ENCODE data around the gene PSMB11.

Gene PSMB11

DNA sequence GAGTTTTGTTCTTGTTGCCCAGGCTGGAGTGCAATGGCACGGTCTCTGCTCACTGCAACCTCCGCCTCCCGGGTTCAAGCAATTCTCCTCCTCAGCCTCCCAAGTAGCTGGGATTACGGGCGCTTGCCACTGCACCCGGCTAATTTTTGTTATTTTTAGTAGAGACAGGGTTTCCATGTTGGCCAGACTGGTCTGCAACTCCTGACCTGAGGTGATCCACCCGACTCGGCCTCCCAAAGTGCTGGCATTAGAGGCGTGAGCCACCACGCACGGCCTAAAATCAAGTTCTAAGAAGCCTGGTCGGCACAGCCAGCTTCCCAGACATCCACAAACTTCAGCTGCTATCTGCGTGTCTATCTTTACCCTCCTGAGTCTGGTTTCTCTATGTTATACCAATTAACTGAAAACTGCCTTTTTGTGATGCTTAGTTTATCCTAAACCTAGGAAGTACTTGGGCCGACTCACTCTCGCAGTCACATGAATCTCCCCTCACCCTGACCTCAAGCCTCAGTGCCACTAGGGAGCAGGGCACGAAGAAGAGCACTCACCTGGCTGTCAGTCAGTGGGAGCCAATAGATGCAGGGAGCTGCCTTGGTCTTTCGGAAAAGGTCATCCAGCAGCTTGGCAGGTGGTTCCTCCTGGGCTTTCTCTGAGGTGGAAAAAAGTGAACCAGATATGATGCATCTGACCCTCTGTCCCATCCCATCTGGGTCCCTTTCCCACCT, 18.7 kb downstream of the PSMB11 start:
- DNase-seq = no peak

DNA sequence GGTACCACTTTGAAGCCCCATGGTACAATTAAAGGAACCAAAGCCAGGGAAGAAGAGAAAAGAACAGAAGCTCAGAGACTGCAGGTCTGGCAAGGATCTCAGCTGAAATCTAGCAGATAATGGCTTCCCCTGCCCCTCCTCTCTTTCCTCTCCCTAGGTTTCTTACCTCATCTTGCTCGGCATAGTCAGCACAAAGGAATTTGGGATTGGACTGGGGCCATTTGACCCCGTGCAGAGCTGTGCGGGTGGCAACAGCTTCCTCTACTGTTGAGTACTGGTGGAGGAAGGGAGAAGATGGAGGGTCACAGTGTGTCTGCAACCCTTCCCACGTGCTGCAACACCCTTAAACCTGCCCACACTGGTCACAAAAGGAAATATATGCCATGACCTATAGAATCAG, 20.0 kb downstream of the PSMB11 start:
- DNase-seq = no peak

- DNase-seq = no peak
Observed at GRCh38 chr14:23063601-23064000, 21.6 kb downstream of the PSMB11 start.

DNA sequence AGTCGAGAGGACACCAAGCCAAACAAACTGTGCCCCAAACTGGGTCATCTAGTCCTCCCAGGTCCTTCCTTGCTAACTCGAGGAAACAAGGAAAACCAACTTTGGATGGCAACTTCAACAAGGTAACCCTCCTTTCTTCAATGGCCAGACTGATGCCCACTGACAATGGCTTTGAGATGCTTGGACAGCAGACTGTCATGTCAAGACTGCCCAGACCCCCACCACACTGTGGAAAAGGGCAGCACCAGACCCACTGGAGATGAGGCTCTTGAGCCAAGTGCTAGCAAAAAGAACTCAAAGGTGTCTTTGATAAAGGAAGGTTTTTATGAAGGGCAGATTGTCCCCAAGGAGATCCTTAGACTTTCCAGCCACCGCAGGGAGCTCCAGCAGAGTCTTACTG, 24.4 kb downstream of the PSMB11 start:
- no peak for DNase-seq

DNA sequence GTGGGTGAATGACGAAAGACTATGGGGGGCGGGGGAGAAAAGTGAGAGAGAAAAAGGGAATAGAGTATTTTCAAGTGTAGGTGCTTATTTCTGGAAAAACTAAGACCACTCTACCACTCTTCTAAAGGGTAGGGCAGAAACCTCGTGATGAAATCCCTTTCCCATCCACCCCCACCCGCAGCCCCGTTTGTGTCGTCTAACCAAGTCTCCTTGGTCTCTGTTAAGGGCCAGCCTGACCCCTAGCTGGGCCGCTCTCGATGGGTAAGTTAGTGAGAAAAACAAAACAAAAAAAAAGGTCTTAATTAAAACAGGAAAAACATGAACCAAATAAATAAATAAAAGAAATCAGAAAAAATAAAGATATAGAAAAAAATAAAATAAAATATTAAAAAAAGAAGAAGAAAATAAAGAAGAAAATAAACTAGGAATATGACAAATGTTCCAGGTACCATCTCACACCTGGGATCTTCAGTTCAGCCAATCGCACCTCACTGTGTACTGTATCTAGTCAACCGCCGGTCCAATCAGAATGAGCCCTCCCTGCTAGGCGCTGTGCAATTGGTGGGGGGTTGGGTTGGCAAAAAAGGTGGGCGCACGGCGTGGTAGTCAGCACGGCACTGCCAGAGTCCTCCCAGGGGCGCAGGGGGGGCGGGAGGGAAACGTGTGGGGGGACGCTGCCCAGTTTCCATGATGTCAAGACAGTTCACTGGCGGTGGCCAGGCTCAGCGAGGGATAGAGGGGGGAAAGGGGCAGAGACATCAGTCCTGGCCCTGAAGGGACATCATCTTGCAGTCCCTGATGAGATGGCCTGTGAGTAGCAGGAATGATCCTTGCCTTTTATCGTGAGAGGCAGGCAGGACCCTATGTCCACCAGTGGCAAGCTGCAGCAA, 25.1 kb downstream of the PSMB11 start:
- no peak for DNase-seq

GRCh38 chr14:23067847-23068788, 26.1 kb downstream of the PSMB11 start:
- no peak for DNase-seq

DNA sequence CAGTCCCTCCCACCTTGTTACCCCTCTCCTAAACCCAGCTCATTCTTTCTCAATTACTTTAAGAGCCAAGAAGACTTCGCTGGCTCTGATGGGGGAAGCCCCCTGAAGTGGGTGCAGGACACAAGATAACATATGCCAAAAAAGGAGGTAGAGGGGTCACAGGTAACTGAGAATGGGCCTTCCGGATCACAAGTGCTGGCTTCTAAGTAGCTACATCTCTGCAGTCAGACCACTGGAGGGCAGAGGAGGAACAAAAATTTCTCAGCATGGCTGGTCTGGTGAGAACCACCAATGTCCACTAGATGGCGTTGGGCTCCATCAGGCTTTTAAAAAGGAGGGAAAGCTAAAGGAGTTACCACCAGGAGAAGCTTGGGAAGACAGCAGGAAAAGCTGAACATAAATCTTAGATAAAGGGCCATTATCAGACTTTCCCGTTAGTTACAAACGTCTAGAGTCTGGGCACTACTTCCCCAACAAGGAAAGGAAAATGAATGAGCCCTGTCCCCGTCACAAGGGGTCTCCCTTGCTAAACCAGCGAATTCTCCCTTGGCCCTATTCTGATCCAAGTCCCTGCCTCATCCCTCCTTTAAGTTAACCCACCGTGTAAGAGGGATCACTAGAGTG, 26.9 kb downstream of the PSMB11 start:
- peak; percentile 59 for DNase-seq

GRCh38 chr14:23069413-23069806, 27.4 kb downstream of the PSMB11 start:
- DNase-seq = no peak

GRCh38 chr14:23070262-23071129, 28.5 kb downstream of the PSMB11 start:
- no peak for DNase-seq

DNA sequence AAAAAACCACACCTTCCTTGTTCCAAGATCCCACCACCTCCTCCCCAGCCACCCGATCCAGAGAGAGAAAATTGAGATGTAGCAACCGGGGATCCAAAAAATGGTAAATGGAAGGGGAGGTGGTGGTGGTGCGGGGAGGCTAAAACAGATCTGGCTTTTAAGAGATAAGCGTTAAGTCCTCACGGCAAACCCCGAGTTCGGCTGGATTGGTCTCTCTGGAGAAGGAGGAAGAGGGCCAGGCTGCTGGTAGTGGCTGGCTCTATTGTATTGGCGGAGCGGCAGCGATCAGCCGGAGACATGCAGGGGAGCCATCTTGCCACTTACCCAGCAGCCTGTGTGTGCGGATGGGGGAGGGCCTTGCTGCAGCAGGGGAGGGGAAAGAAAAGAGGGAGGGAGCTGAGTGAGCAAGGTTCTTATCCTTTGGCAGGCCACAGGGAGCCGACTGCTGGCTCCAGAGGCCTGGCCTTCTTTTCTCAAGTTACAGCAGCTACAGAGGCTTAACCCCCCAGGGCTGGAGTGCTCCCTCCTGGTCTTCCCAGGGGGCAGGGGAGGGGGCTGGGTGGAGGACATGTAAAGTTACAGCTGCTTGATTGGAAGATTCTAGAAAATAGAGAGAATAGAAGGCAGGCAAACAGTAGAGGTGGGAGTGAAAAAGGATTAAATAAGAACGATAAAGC, 29.4 kb downstream of the PSMB11 start:
- peak; percentile 68 for DNase-seq

- no peak for DNase-seq
Observed at GRCh38 chr14:23071921-23072539, 30.0 kb downstream of the PSMB11 start.

DNA sequence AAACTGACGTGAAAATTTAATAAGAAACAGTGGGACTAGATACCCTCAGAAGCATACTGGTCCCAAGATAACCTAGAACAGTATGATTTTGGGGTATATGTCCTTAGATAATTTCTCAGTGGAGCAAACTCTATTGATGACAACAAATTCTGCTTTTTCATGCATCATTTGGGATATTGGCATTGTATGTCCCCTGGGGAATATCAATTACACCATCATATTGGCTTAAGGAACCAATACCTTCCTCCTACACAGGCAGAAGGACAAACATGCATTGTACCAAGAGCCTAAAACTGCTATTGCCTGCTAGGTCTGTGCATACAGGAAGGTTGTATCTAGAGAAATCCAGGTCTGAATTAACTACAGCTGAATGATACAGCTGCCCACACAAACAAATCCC, 32.9 kb downstream of the PSMB11 start:
- DNase-seq = no peak

GRCh38 chr14:23076785-23077408, 34.9 kb downstream of the PSMB11 start:
- no peak for DNase-seq

- DNase-seq = no peak
Observed at GRCh38 chr14:23077962-23078361, 36.0 kb downstream of the PSMB11 start.

DNA sequence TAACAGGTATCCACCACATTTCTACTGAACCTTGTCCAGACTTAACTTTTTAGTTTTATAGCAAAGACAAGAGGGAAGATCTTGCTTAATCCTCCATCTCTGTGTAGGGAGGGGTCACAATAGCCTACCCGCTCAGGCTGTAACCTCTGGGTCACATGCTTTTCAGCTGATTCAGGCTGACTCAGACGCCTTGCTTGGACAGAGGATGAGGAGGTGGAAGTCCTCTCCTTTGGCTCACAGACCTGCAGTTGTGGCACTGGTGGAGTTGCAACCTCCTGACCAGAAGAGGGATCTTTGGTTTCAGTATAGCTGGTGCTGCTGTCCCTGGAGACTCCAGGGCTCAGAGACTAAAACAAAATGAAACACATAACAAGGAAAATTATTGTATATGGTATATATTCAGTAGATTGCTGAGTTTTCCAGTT, 36.7 kb downstream of the PSMB11 start:
- no peak for DNase-seq

DNA sequence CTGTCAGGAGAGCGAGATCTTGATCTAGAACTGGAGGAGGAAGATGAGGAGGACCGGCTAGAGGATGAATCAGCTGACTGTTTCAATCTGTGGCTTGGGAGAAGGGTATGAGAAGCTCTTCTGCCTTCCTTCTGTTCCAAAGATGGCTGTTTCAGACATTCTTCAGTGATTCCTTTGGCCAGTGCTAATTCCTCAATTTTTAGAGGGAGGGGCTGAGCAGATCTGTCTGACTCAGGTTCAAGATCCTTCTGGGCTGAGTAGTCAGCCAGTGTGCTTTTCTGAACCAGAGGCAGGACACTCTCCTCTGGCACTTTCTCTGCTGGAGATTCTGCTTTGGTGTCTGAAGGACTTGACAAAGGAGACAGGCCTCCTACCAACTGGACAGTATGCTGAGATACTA, 37.7 kb downstream of the PSMB11 start:
- no peak for DNase-seq

DNA sequence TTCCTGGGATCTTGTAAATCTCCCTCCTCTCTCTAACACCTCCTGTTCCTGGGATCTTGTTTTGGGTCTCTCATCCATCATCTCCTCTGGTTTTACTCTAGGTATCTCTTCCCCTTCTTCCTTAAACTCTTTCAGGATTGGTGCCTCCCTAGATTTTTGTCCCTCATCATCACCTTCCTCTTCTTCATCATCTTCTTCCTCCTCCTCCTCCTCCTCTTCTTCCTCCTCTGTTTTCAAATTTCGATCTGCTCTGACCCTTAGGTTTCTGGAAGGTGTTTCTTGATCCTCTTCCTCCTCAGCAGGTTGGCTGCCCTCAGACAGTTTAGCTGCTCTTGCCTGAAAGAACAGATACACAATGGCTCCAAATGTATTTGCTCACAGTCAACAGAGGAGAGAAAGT, 38.5 kb downstream of the PSMB11 start:
- DNase-seq = no peak

GRCh38 chr14:23085458-23085857, 43.4 kb downstream of the PSMB11 start:
- DNase-seq = no peak

- DNase-seq = no peak
Observed at GRCh38 chr14:23086565-23086964, 44.6 kb downstream of the PSMB11 start.

All from activated T-cell treated with anti-CD3 and anti-CD28 coated beads for 4 hours (primary cell).